PC-3 (cell line): ENCODE results near the gene GBX2. TPM values are rescaled to one million over a fixed set of nuclear protein-coding genes. Genes with fewer than 3 reads are reported as not detected.

Source experiments
- ATAC-seq: fragments of 200-7000 bp; cut with Tn5 transposase; 2 replicates; pipeline ENCODE4 v1.9.1; 2020; ENCODE audit warnings: mild to moderate bottlenecking, moderate library complexity
- BruUV-seq: library from RNA; stranded (reverse); fragments of 400-500 nt; replicated peaks from 2 replicates; lab custom pipeline; 2021; lab: Mats Ljungman, UMichigan
- CTCF ChIA-PET: fragments of 300-600 bp; sonication (Branson Sonifier 250); formaldehyde crosslinking; loops from one replicate; lab custom pipeline; 2022; ENCODE audit warnings: antibody characterized with exemption; lab: Charles Lee
- POLR2A ChIA-PET: fragments of 300-600 bp; sonication (Branson Sonifier 250); formaldehyde crosslinking; loops from one replicate; lab custom pipeline; 2022; ENCODE audit warnings: antibody characterized with exemption; ENCODE audit not compliant: unreplicated experiment; lab: Charles Lee
- DNase-seq: peaks from one replicate; pipeline ENCODE4 v3.0.0-alpha.2; 2015
- H2AFZ ChIP-seq: fragments of 300-600 bp; sonication (generic); 2 replicates; pipeline ENCODE4 v1.6.0; 2016; ENCODE audit warnings: antibody characterized with exemption, low read length
- H3F3A ChIP-seq: fragments of 300-600 bp; sonication (generic); one replicate; pipeline ENCODE4 v1.6.0; 2017; ENCODE audit warnings: antibody characterized with exemption, low read length, control low read depth, mild to moderate bottlenecking; ENCODE audit not compliant: unreplicated experiment
- H3K27ac ChIP-seq: fragments of 300-600 bp; sonication (generic); 2 replicates; pipeline ENCODE4 v1.5.1; 2016; ENCODE audit warnings: mild to moderate bottlenecking, low read length
- H3K27me3 ChIP-seq: fragments of 300-600 bp; sonication (generic); 2 replicates; pipeline ENCODE4 v1.6.1; 2016; ENCODE audit warnings: low read length, mixed read lengths
- H3K36me3 ChIP-seq: fragments of 300-600 bp; sonication (generic); 2 replicates; pipeline ENCODE4 v1.6.1; 2016; ENCODE audit warnings: low read depth, mixed run types, low read length, mixed read lengths
- H3K4me1 ChIP-seq: fragments of 300-600 bp; sonication (generic); 2 replicates; pipeline ENCODE4 v1.5.1; 2016; ENCODE audit warnings: low read length; ENCODE audit not compliant: insufficient read depth
- H3K4me2 ChIP-seq: fragments of 300-600 bp; sonication (generic); 2 replicates; pipeline ENCODE4 v1.6.0; 2016; ENCODE audit warnings: low read length
- H3K4me3 ChIP-seq: fragments of 300-600 bp; sonication (generic); 2 replicates; pipeline ENCODE4 v1.5.1; 2016; ENCODE audit warnings: mild to moderate bottlenecking, low read length, mixed read lengths
- H3K79me2 ChIP-seq: fragments of 300-600 bp; sonication (generic); 2 replicates; pipeline ENCODE4 v1.6.1; 2017; ENCODE audit warnings: low read length, mixed read lengths
- H3K9ac ChIP-seq: fragments of 300-600 bp; sonication (generic); 2 replicates; pipeline ENCODE4 v1.6.0; 2016; ENCODE audit warnings: mild to moderate bottlenecking, low read length
- H3K9me2 ChIP-seq: fragments of 300-600 bp; sonication (generic); replicated peaks from 2 replicates; pipeline ENCODE4 v1.6.1; 2016; ENCODE audit warnings: mixed run types, low read length, mixed read lengths
- H3K9me3 ChIP-seq: fragments of 300-600 bp; sonication (generic); 2 replicates; pipeline ENCODE4 v1.6.1; 2016; ENCODE audit warnings: low read length, mixed read lengths
- H4K20me1 ChIP-seq: fragments of 300-600 bp; sonication (generic); 2 replicates; pipeline ENCODE4 v1.6.1; 2016; ENCODE audit warnings: low read length, mixed read lengths
- CTCF ChIP-seq: fragments of 300-600 bp; sonication (generic); conservative IDR thresholded peaks from 2 replicates; pipeline ENCODE4 v1.5.1; 2017; ENCODE audit warnings: antibody characterized with exemption, low read depth, mild to moderate bottlenecking, low read length
- EZH2 ChIP-seq: fragments of 300-600 bp; sonication (generic); IDR thresholded peaks from one replicate; pipeline ENCODE4 v1.6.1; 2017; ENCODE audit warnings: antibody characterized with exemption, mild to moderate bottlenecking, low read length; ENCODE audit not compliant: unreplicated experiment
- EZH2phosphoT487 ChIP-seq: fragments of 300-600 bp; sonication (generic); IDR thresholded peaks from 2 replicates; pipeline ENCODE4 v1.6.1; 2018; ENCODE audit warnings: mild to moderate bottlenecking, antibody characterized with exemption, low read length, borderline replicate concordance
- intact Hi-C: fragments of 100-400 bp; cut with micrococcal nuclease; formaldehyde crosslinking; loops from 2 replicates; pipeline ENCODE4 v1.9.0; 2023
- total RNA-seq: library from RNA; depleted of rRNA; stranded (reverse); fragments of >200 nt; gene quantifications from 2 replicates; pipeline ENCODE4 v1.2.3, GENCODE V29; 2014

The GBX2 gene
- total RNA-seq, 1 experiment from 2014 or later: 30.5 TPM

- TF ChIP-seq EZH2phosphoT487 (no peak), EZH2 (no peak), CTCF (no peak)
- Histone ChIP-seq H3K9ac (no peak overlapping the region), H3K4me3 (no peak overlapping the region), H3K4me1 (no peaks in the 10 kb centered on the region), H3K79me2 (no peaks in the 10 kb centered on the region), H3K9me3 (no peaks in the 10 kb centered on the region), H3F3A (no peaks in the 10 kb centered on the region), H3K36me3 (no peaks in the 10 kb centered on the region), H3K27me3 (no peaks in the 10 kb centered on the region), H3K9me2 (no peaks in the 10 kb centered on the region), H3K4me2 (no peak overlapping the region), H3K27ac (no peak overlapping the region), H4K20me1 (no peaks in the 10 kb centered on the region), H2AFZ (no peak overlapping the region)
- intact Hi-C loops: no loop called here
- DNase-seq (no peak), ATAC-seq (no peak)
- BruUV-seq: no TSS peak
- ChIA-PET POLR2A (no interaction called here), CTCF (no interaction called here)
Observed at GRCh38 chr2:236194786-236195185, 26.6 kb upstream of the GBX2 start.

- Histone ChIP-seq H3F3A (no peaks in the 10 kb centered on the region), H3K9ac (no peak overlapping the region), H3K4me3 (no peak overlapping the region), H3K27me3 (no peaks in the 10 kb centered on the region), H3K36me3 (no peaks in the 10 kb centered on the region), H2AFZ (no peak overlapping the region), H3K79me2 (no peaks in the 10 kb centered on the region), H4K20me1 (no peaks in the 10 kb centered on the region), H3K4me1 (no peaks in the 10 kb centered on the region), H3K4me2 (no peak overlapping the region), H3K27ac (no peak overlapping the region), H3K9me2 (no peaks in the 10 kb centered on the region), H3K9me3 (no peaks in the 10 kb centered on the region)
- intact Hi-C loops: no loop called here
- no peak for DNase-seq
- ChIA-PET CTCF (no interaction called here), POLR2A (no interaction called here)
- TF ChIP-seq CTCF (no peak), EZH2 (no peak)
- no TSS peak for BruUV-seq
- no peak for ATAC-seq
Observed at GRCh38 chr2:236193026-236193425, 24.8 kb upstream of the GBX2 start.

GRCh38 chr2:236190674-236191073 is 22.5 kb upstream of the GBX2 start:
- Histone ChIP-seq H3K79me2 (no peaks in the 10 kb centered on the region), H3K9me2 (no peaks in the 10 kb centered on the region), H3K9me3 (no peaks in the 10 kb centered on the region), H3K36me3 (no peaks in the 10 kb centered on the region), H3K27me3 (no peaks in the 10 kb centered on the region), H3K4me2 (no peak overlapping the region), H3K4me1 (no peaks in the 10 kb centered on the region), H2AFZ (no peak overlapping the region), H3K9ac (no peak overlapping the region), H3F3A (no peaks in the 10 kb centered on the region), H3K27ac (no peak overlapping the region), H3K4me3 (no peak overlapping the region), H4K20me1 (no peaks in the 10 kb centered on the region)
- intact Hi-C loops: no loop called here
- TF ChIP-seq CTCF (no peak), EZH2phosphoT487 (no peak), EZH2 (no peak)
- ATAC-seq: no peak
- ChIA-PET POLR2A (no interaction called here), CTCF (no interaction called here)
- DNase-seq: no peak
- no TSS peak for BruUV-seq
